Gastrocnemius medialis (tissue), 4 donors: ENCODE results near the gene WWOX.

Experiments
- POLR2A ChIP-seq, 2 donors: fragments of 450-650 bp; IDR thresholded peaks; one replicate each; pipeline ENCODE4 v1.6.1; 2017; ENCODE audit warnings: antibody characterized with exemption in 2 of 2, mild to moderate bottlenecking in 2 of 2, moderate library complexity in 2 of 2
- TF ChIP-seq, protein P1 (sequence below), 5 experiments: fragments of 450-650 bp in 3 of 5; fragments of 200-600 bp in 2 of 5; sonication (generic) in 2 of 5; IDR thresholded peaks in 4 of 5; conservative IDR thresholded peaks in 1 of 5; 1 replicate in 4 of 5; 2 replicates in 1 of 5; pipeline ENCODE4 v1.5.1; 2016 to 2019; ENCODE audit warnings: antibody characterized with exemption in 5 of 5, mild to moderate bottlenecking in 3 of 5, moderate library complexity in 3 of 5

- TF ChIP-seq, protein P1, sequence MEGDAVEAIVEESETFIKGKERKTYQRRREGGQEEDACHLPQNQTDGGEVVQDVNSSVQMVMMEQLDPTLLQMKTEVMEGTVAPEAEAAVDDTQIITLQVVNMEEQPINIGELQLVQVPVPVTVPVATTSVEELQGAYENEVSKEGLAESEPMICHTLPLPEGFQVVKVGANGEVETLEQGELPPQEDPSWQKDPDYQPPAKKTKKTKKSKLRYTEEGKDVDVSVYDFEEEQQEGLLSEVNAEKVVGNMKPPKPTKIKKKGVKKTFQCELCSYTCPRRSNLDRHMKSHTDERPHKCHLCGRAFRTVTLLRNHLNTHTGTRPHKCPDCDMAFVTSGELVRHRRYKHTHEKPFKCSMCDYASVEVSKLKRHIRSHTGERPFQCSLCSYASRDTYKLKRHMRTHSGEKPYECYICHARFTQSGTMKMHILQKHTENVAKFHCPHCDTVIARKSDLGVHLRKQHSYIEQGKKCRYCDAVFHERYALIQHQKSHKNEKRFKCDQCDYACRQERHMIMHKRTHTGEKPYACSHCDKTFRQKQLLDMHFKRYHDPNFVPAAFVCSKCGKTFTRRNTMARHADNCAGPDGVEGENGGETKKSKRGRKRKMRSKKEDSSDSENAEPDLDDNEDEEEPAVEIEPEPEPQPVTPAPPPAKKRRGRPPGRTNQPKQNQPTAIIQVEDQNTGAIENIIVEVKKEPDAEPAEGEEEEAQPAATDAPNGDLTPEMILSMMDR (IDR thresholded peaks at IDR 0.05 in 4 of 5, conservative IDR thresholded peaks at IDR 0.05 in 1 of 5) = peak in 2 of 5 experiments; percentile 12 to 32
- no peak for TF ChIP-seq POLR2A (IDR thresholded peaks at IDR 0.05)
Observed at GRCh38 chr16:78478267-78478861, 378.9 kb downstream of the WWOX start.
